ENCODE results near the gene TXNL4B.

DNA sequence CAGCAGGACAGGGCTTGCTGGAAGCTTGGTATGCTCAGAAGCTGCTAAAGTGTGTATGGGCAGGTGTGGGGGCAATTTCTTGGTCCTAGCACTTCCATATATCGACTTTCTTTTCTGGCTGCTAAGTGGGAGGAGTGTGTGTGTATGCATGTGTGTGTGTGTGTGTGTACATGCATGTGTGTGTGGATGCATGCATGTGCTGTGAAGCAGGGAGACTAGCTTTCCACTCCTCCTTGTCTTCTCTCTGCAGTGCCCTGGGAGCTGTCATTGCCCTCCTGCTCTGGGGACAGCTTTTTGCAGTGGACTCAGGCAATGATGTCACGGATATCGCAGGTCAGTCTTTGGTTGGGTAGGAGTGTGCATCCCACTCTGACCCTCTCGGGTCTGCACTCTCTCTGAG is 37.5 kb downstream of the TXNL4B start:
- TF ChIP-seq CTCF (IDR thresholded peaks at IDR 0.05; ENCODE audit: low read depth, low read length) (no peak), POLR2A (IDR thresholded peaks at IDR 0.05; ENCODE audit: extremely low read depth, insufficient read length) (no peak), MYC (IDR thresholded peaks at IDR 0.05; ENCODE audit: low read depth, low read length) (no peak)
